HepG2 (cell line): ENCODE data around the gene FGGY. TPM values are rescaled to one million over a fixed set of nuclear protein-coding genes. Genes with fewer than 3 reads are reported as not detected.

Experiments
- ATAC-seq: fragments of 200-7000 bp; cut with Tn5 transposase; 3 replicates; pipeline ENCODE4 v1.9.1; 2020; ENCODE audit warnings: mild to moderate bottlenecking, moderate library complexity
- BruUV-seq: library from RNA; stranded (reverse); fragments of 400-500 nt; replicated peaks from 2 replicates; lab custom pipeline; 2021; lab: Mats Ljungman, UMichigan
- CTCF ChIA-PET: fragments of 300-600 bp; formaldehyde crosslinking; extraction: SDS; loops from one replicate; lab custom pipeline; 2021; ENCODE audit warnings: low total read pairs, inconsistent platforms, low intra/inter-chr PET ratio; lab: Yijun Ruan, JAX
- POLR2A ChIA-PET: fragments of 350-600 bp; sonication (Branson Sonifier 250); formaldehyde crosslinking; loops from one replicate; lab custom pipeline; 2020; ENCODE audit warnings: antibody characterized with exemption, inconsistent platforms; lab: Yijun Ruan, JAX
- DNase-seq: peaks from one replicate; pipeline ENCODE4 v3.0.0-alpha.2; 2015; ENCODE audit warnings: low spot score
- FAIRE-seq: peaks from 3 replicates; lab custom pipeline; 2011; peaks lifted over from hg19 to GRCh38; lab: Jason Lieb, UNC
- H2AFZ ChIP-seq: one replicate; pipeline ENCODE4 v1.6.1; 2011; ENCODE audit warnings: low read length, inconsistent platforms
- H3K27ac ChIP-seq: fragments of 300-600 bp; 3 replicates; pipeline ENCODE4 v1.8.0; 2011; ENCODE audit warnings: mixed run types, mild to moderate bottlenecking, mixed read lengths, low read length, inconsistent platforms; ENCODE audit not compliant: insufficient read depth; ENCODE audit errors: extremely low read length
- H3K27me3 ChIP-seq, 2 experiments: fragments of 200-600 bp in 1 of 2; 2 replicates in 1 of 2; 3 replicates in 1 of 2; pipeline versions ENCODE4 v1.6.0 to v1.8.0; 2011; ENCODE audit warnings: low read length in 2 of 2, mild to moderate bottlenecking in 2 of 2, moderate library complexity in 2 of 2, inconsistent platforms in 1 of 2; ENCODE audit not compliant: insufficient read depth in 2 of 2, control insufficient read depth in 1 of 2
- H3K36me3 ChIP-seq, 2 experiments: fragments of 200-600 bp in 1 of 2; replicated peaks in 1 of 2; 2 replicates in 1 of 2; 3 replicates in 1 of 2; pipeline versions ENCODE4 v1.5.1 to v1.8.0; 2011; ENCODE audit warnings: low read length in 2 of 2, inconsistent platforms in 1 of 2; ENCODE audit not compliant: insufficient read depth in 2 of 2, control insufficient read depth in 1 of 2
- H3K4me1 ChIP-seq: 2 replicates; pipeline ENCODE4 v1.5.1; 2012; ENCODE audit warnings: low read length, inconsistent platforms; ENCODE audit not compliant: insufficient read depth
- H3K4me2 ChIP-seq: 2 replicates; pipeline ENCODE4 v1.6.0; 2011; ENCODE audit warnings: low read depth, low read length, inconsistent platforms
- H3K4me3 ChIP-seq, 3 experiments: fragments of 200-600 bp in 1 of 3; sonication (generic), shearing (Covaris generic) in 1 of 3; replicated peaks in 1 of 3; 2 replicates each; pipeline ENCODE4 v1.5.1; 2011 to 2016; ENCODE audit warnings: low read length in 3 of 3, inconsistent platforms in 2 of 3, low read depth in 2 of 3, mild to moderate bottlenecking in 2 of 3, control low read depth in 1 of 3, mixed read lengths in 1 of 3; ENCODE audit not compliant: insufficient read depth in 1 of 3
- H3K79me2 ChIP-seq: one replicate; pipeline ENCODE4 v1.6.1; 2011; ENCODE audit warnings: low read length, inconsistent platforms; ENCODE audit not compliant: insufficient read depth
- H3K9ac ChIP-seq: 2 replicates; pipeline ENCODE4 v1.6.0; 2011; ENCODE audit warnings: mild to moderate bottlenecking, low read depth, low read length, inconsistent platforms; ENCODE audit not compliant: insufficient read depth
- H3K9me3 ChIP-seq: 2 replicates; pipeline ENCODE4 v1.5.1; 2012; ENCODE audit warnings: mild to moderate bottlenecking, low read length
- H4K20me1 ChIP-seq: 2 replicates; pipeline ENCODE4 v1.6.0; 2011; ENCODE audit warnings: inconsistent platforms, mild to moderate bottlenecking, low read length, moderate library complexity; ENCODE audit not compliant: insufficient read depth
- ATF3 ChIP-seq: sonication (generic); formaldehyde crosslinking; IDR thresholded peaks from 2 replicates; pipeline ENCODE4 v1.4.0; 2020; ENCODE audit warnings: missing genetic modification reagents
- CEBPZ ChIP-seq: IDR thresholded peaks from 2 replicates; pipeline ENCODE4 v1.6.1; 2012; ENCODE audit warnings: low read length, improper control_type of control experiment
- CHD4 ChIP-seq: fragments of 200-600 bp; sonication (generic); IDR thresholded peaks from 2 replicates; pipeline ENCODE4 v1.7.0; 2017; ENCODE audit warnings: mild to moderate bottlenecking, low read length, borderline replicate concordance
- POLR2A ChIP-seq, 2 experiments: IDR thresholded peaks; 2 replicates each; pipeline ENCODE4 v1.6.1; 2011; ENCODE audit warnings: low read depth in 2 of 2, low read length in 2 of 2, mild to moderate bottlenecking in 1 of 2, moderate library complexity in 1 of 2; ENCODE audit not compliant: insufficient read depth in 1 of 2
- SALL2 ChIP-seq: sonication (generic); formaldehyde crosslinking; IDR thresholded peaks from 2 replicates; pipeline ENCODE4 v1.8.1; 2023; ENCODE audit warnings: mild to moderate bottlenecking, missing genetic modification reagents, inconsistent platforms
- SMAD1 ChIP-seq: sonication (generic); formaldehyde crosslinking; IDR thresholded peaks from 2 replicates; pipeline ENCODE4 v1.4.0; 2020; ENCODE audit warnings: missing genetic modification reagents, low read depth, mild to moderate bottlenecking, borderline replicate concordance
- SRSF4 ChIP-seq: fragments of 200-400 bp; formaldehyde crosslinking; IDR thresholded peaks from one replicate; pipeline ENCODE4 v1.6.1; 2018; ENCODE audit warnings: mild to moderate bottlenecking, low read depth, low read length, moderate library complexity; ENCODE audit not compliant: poor library complexity, severe bottlenecking
- ZBTB46 ChIP-seq: sonication (generic); formaldehyde crosslinking; IDR thresholded peaks from 2 replicates; pipeline ENCODE4 v1.4.0; 2020; ENCODE audit warnings: mild to moderate bottlenecking, missing genetic modification reagents, borderline replicate concordance
- ZNF251 ChIP-seq: sonication (generic); formaldehyde crosslinking; IDR thresholded peaks from 2 replicates; pipeline ENCODE4 v1.9.0; 2021; ENCODE audit warnings: mild to moderate bottlenecking, missing genetic modification reagents
- ZNF256 ChIP-seq: sonication (generic); formaldehyde crosslinking; conservative IDR thresholded peaks from 2 replicates; pipeline ENCODE4 v1.4.0; 2020; ENCODE audit warnings: missing genetic modification reagents
- ZNF281 ChIP-seq: sonication (generic); formaldehyde crosslinking; IDR thresholded peaks from 2 replicates; pipeline ENCODE4 v1.4.0; 2020; ENCODE audit warnings: missing genetic modification reagents, borderline replicate concordance
- ZNF337 ChIP-seq: sonication (generic); formaldehyde crosslinking; IDR thresholded peaks from 2 replicates; pipeline ENCODE4 v1.5.1; 2020; ENCODE audit warnings: missing genetic modification reagents, low read depth, mild to moderate bottlenecking, borderline replicate concordance
- ZNF33B ChIP-seq: sonication (generic); formaldehyde crosslinking; IDR thresholded peaks from 2 replicates; pipeline ENCODE4 v1.5.1; 2020; ENCODE audit warnings: mild to moderate bottlenecking, missing genetic modification reagents
- ZNF589 ChIP-seq: sonication (generic); formaldehyde crosslinking; conservative IDR thresholded peaks from 2 replicates; pipeline ENCODE4 v1.8.0; 2022; ENCODE audit warnings: mild to moderate bottlenecking, moderate library complexity, missing genetic modification reagents
- in situ Hi-C: cut with HindIII; loops from 2 replicates; pipeline ENCODE4 v1.10.0; 2017; ENCODE audit warnings: low pct_unique_long_range_greater_than_20kb; ENCODE audit not compliant: extremely low pct_ligation_motif_present
- intact Hi-C: fragments of 100-400 bp; cut with micrococcal nuclease; formaldehyde crosslinking; loops from one replicate; pipeline ENCODE4 v1.10.0; 2022; ENCODE audit not compliant: unreplicated experiment
- polyA plus RNA-seq, 8 experiments: library from polyadenylated mRNA; depleted of rRNA in 3 of 8; stranded (reverse) in 7 of 8; unstranded in 1 of 8; fragments of >200 nt; fragmentation: Illumina TruSeq in 4 of 8; extraction: Trizol in 4 of 8; gene quantifications; 2 replicates each; pipeline versions ENCODE4 v1.2.1 to v1.2.3, GENCODE V29; 2011 to 2016; ENCODE audit warnings: low read depth in 4 of 8, missing spikeins in 1 of 8, mixed read lengths in 1 of 8; ENCODE audit not compliant: insufficient read depth in 1 of 8
- total RNA-seq, 5 experiments: library from RNA; depleted of rRNA; stranded (reverse); fragments of >200 nt; fragmentation: Illumina TruSeq; extraction: Trizol; gene quantifications; 2 replicates each; pipeline ENCODE4 v1.2.3, GENCODE V29; 2016; ENCODE audit warnings: low read depth in 1 of 5

The FGGY gene
- total and polyA plus RNA-seq, 2 of the 13 experiments (the other 11 are each of a cell fraction or from before 2014, with no cell fraction given), result 15.7 to 27.5 TPM

DNA sequence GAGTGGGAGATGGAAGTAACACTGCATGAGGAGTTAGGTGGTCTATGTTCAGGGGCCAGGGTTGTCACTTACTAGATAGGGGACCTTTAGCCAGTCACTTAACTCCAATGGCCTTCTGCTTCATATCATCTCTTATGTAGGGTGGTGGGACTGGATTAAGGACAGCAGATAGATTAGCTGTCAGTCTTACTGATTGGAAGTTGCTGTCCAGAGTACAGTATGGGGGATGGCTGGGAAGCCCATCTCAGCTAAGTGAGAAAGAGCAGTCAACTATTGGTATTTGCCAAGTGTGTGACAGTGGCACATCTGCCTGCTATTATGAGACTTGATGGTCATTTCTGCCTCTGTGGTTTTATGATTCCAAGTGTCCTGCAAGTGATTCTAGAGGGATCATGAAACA is 130.9 kb downstream of the FGGY start:
- no TSS peak for BruUV-seq
- CTCF ChIA-PET, result no interaction called here
- POLR2A ChIA-PET, result no interaction called here
- no peaks in the 10 kb centered on the region for H3K79me2 ChIP-seq
- FAIRE-seq (no peak), DNase-seq (no peak), ATAC-seq (no peak)
- in situ Hi-C loops (no loop called here), intact Hi-C loops (no loop called here)
- no peak overlapping the region for H3K9ac ChIP-seq
- H3K27me3 ChIP-seq, result no peaks in the 10 kb centered on the region
- no peak overlapping the region for H3K27ac ChIP-seq
- H3K36me3 ChIP-seq, result no peaks in the 10 kb centered on the region
- H3K4me1 ChIP-seq, result peaks cover 43% of the 10 kb centered on the region
- no peak overlapping the region for H3K4me3 ChIP-seq
- no peaks in the 10 kb centered on the region for H3K9me3 ChIP-seq
- no peak overlapping the region for H2AFZ ChIP-seq
- no peaks in the 10 kb centered on the region for H4K20me1 ChIP-seq
- H3K4me2 ChIP-seq, result no peak overlapping the region
- TF ChIP-seq ZNF589 (CRISPR knock-in tag) (no peak), CEBPZ (no peak), SRSF4 (no peak), ATF3 (no peak), CHD4 (no peak), SMAD1 (CRISPR knock-in tag) (no peak), ZNF251 (CRISPR knock-in tag) (no peak), ZNF337 (no peak), ZBTB46 (CRISPR knock-in tag) (no peak), POLR2A (IDR thresholded peaks at IDR 0.05; ENCODE audit: insufficient read depth in 1 of 2, low read depth in 2 of 2, low read length in 2 of 2) (no peak), SALL2 (CRISPR knock-in tag) (no peak), ZNF33B (CRISPR knock-in tag) (no peak), ZNF256 (CRISPR knock-in tag) (no peak), ZNF281 (CRISPR knock-in tag) (no peak)
